H9 (cell line): ENCODE data around the gene MAP2K7. TPM values are rescaled to one million over a fixed set of nuclear protein-coding genes. Genes with fewer than 3 reads are reported as not detected.

Experiments
- DNase-seq: peaks from one replicate; pipeline ENCODE4 v3.0.0-alpha.2; 2017
- H2AFZ ChIP-seq: one replicate; pipeline ENCODE4 v1.6.1; 2013; ENCODE audit warnings: mild to moderate bottlenecking, low read length, control low read depth, moderate library complexity
- H2AK5ac ChIP-seq: 2 replicates; pipeline ENCODE4 v1.6.1; 2013; ENCODE audit warnings: low read length, control low read depth, mixed read lengths; ENCODE audit not compliant: insufficient read length
- H2BK120ac ChIP-seq: one replicate; pipeline ENCODE4 v1.6.1; 2013; ENCODE audit warnings: low read depth, mild to moderate bottlenecking, low read length, control low read depth, inconsistent platforms; ENCODE audit not compliant: poor library complexity, severe bottlenecking
- H2BK12ac ChIP-seq: 2 replicates; pipeline ENCODE4 v1.6.1; 2013; ENCODE audit warnings: low read length, control low read depth, mixed read lengths, low read depth; ENCODE audit not compliant: insufficient read length
- H2BK15ac ChIP-seq: 2 replicates; pipeline ENCODE4 v1.6.1; 2013; ENCODE audit warnings: low read depth, low read length, control low read depth
- H2BK20ac ChIP-seq: one replicate; pipeline ENCODE4 v1.6.1; 2013; ENCODE audit warnings: low read depth, mild to moderate bottlenecking, low read length, control low read depth, inconsistent platforms; ENCODE audit not compliant: poor library complexity, severe bottlenecking
- H2BK5ac ChIP-seq: 2 replicates; pipeline ENCODE4 v1.6.1; 2013; ENCODE audit warnings: low read length, control low read depth, mixed read lengths; ENCODE audit not compliant: insufficient read length
- H3K14ac ChIP-seq: 2 replicates; pipeline ENCODE4 v1.6.1; 2013; ENCODE audit warnings: low read length, control low read depth; ENCODE audit not compliant: insufficient read depth
- H3K18ac ChIP-seq: 2 replicates; pipeline ENCODE4 v1.6.1; 2013; ENCODE audit warnings: low read depth, mild to moderate bottlenecking, mixed read lengths, low read length, control low read depth; ENCODE audit not compliant: insufficient read length
- H3K23ac ChIP-seq: 2 replicates; pipeline ENCODE4 v1.6.1; 2013; ENCODE audit warnings: low read length, control low read depth, mixed read lengths, low read depth; ENCODE audit not compliant: insufficient read length
- H3K23me2 ChIP-seq: 2 replicates; pipeline ENCODE4 v1.6.1; 2013; ENCODE audit warnings: low read depth, mild to moderate bottlenecking, mixed read lengths, low read length, control low read depth; ENCODE audit not compliant: insufficient read length, poor library complexity, severe bottlenecking
- H3K27ac ChIP-seq: 2 replicates; pipeline ENCODE4 v1.5.1; 2013; ENCODE audit warnings: low read length, control low read depth, mixed read lengths, low read depth; ENCODE audit not compliant: insufficient read length
- H3K27me3 ChIP-seq: 2 replicates; pipeline ENCODE4 v1.6.1; 2013; ENCODE audit warnings: low read length, control low read depth, inconsistent platforms; ENCODE audit not compliant: insufficient read depth
- H3K4ac ChIP-seq: 2 replicates; pipeline ENCODE4 v1.6.1; 2013; ENCODE audit warnings: low read depth, mild to moderate bottlenecking, control low read depth, inconsistent platforms, low read length, moderate library complexity
- H3K4me1 ChIP-seq: 2 replicates; pipeline ENCODE4 v1.6.1; 2013; ENCODE audit warnings: low read length, control low read depth, inconsistent platforms; ENCODE audit not compliant: insufficient read depth
- H3K4me2 ChIP-seq: 2 replicates; pipeline ENCODE4 v1.6.1; 2013; ENCODE audit warnings: low read length, control low read depth, mixed read lengths; ENCODE audit not compliant: insufficient read length, insufficient read depth
- H3K56ac ChIP-seq: 2 replicates; pipeline ENCODE4 v1.6.1; 2013; ENCODE audit warnings: low read depth, mild to moderate bottlenecking, mixed read lengths, low read length, control low read depth; ENCODE audit not compliant: insufficient read length
- H3K79me1 ChIP-seq: 2 replicates; pipeline ENCODE4 v1.6.1; 2013; ENCODE audit warnings: low read depth, mild to moderate bottlenecking, moderate library complexity, low read length, control low read depth, inconsistent platforms; ENCODE audit not compliant: insufficient read depth, poor library complexity, severe bottlenecking
- H3K79me2 ChIP-seq: 2 replicates; pipeline ENCODE4 v1.6.1; 2013; ENCODE audit warnings: low read length, control low read depth, inconsistent platforms; ENCODE audit not compliant: insufficient read depth
- H3K9ac ChIP-seq: 2 replicates; pipeline ENCODE4 v1.6.1; 2013; ENCODE audit warnings: low read length, control low read depth, mixed read lengths; ENCODE audit not compliant: insufficient read length; ENCODE audit errors: extremely low read depth
- H3K9me3 ChIP-seq: one replicate; pipeline ENCODE4 v1.6.1; 2013; ENCODE audit warnings: low read depth, low read length, inconsistent platforms; ENCODE audit not compliant: control insufficient read depth
- H3T11ph ChIP-seq: one replicate; pipeline ENCODE4 v1.6.1; 2013; ENCODE audit warnings: mild to moderate bottlenecking, low read length, control low read depth, inconsistent platforms
- H4K20me1 ChIP-seq: one replicate; pipeline ENCODE4 v1.6.1; 2013; ENCODE audit not compliant: control insufficient read depth, insufficient read length, insufficient read depth
- H4K5ac ChIP-seq: 2 replicates; pipeline ENCODE4 v1.6.1; 2013; ENCODE audit warnings: low read depth, mild to moderate bottlenecking, mixed read lengths, low read length, control low read depth; ENCODE audit not compliant: insufficient read length
- H4K8ac ChIP-seq: replicated peaks from 2 replicates; pipeline ENCODE4 v1.6.1; 2013; ENCODE audit warnings: low read length, control low read depth, mixed read lengths, low read depth; ENCODE audit not compliant: insufficient read length
- H4K91ac ChIP-seq: 2 replicates; pipeline ENCODE4 v1.6.1; 2013; ENCODE audit warnings: low read depth, mild to moderate bottlenecking, moderate library complexity, mixed read lengths, low read length, control low read depth; ENCODE audit not compliant: insufficient read length
- H3K27ac Mint-ChIP-seq, 3 experiments: 2 replicates in 2 of 3; 3 replicates in 1 of 3; pipeline ENCODE4 v1.8.0; 2020 to 2021; ENCODE audit warnings: mixed read lengths in 3 of 3, mild to moderate bottlenecking in 1 of 3, moderate library complexity in 1 of 3
- H3K27me3 Mint-ChIP-seq: 2 replicates; pipeline ENCODE4 v1.8.0; 2021; ENCODE audit warnings: low read depth, mild to moderate bottlenecking, moderate library complexity, mixed read lengths
- H3K36me3 Mint-ChIP-seq, 3 experiments: 2 replicates in 2 of 3; 3 replicates in 1 of 3; pipeline ENCODE4 v1.8.0; 2020 to 2021; ENCODE audit warnings: low read depth in 3 of 3, mixed read lengths in 3 of 3; ENCODE audit not compliant: insufficient read depth in 1 of 3
- H3K4me1 Mint-ChIP-seq, 2 experiments: 2 replicates each; pipeline ENCODE4 v1.8.0; 2020; ENCODE audit warnings: mixed read lengths in 2 of 2
- H3K4me3 Mint-ChIP-seq, 2 experiments: 2 replicates in 1 of 2; 3 replicates in 1 of 2; pipeline ENCODE4 v1.8.0; 2020 to 2021; ENCODE audit warnings: mild to moderate bottlenecking in 2 of 2, mixed read lengths in 2 of 2, moderate library complexity in 1 of 2
- H3K9me3 Mint-ChIP-seq, 2 experiments: 2 replicates in 1 of 2; 3 replicates in 1 of 2; pipeline ENCODE4 v1.8.0; 2020; ENCODE audit warnings: mild to moderate bottlenecking in 2 of 2, mixed read lengths in 2 of 2, moderate library complexity in 1 of 2
- CTCF ChIP-seq: fragments of 200-600 bp; sonication (generic); conservative IDR thresholded peaks from 3 replicates; pipeline ENCODE4 v1.8.0; 2021; ENCODE audit warnings: antibody characterized with exemption, mild to moderate bottlenecking
- WGBS: extraction: QIAGEN DNeasy Blood & Tissue Kit; methylation state at CpG from one replicate; pipeline ENCODE4 v1.1.7; 2013; ENCODE audit warnings: missing lambda C conversion rate, low lambda C conversion rate, mixed read lengths; ENCODE audit not compliant: insufficient read length; ENCODE audit errors: extremely low coverage; 5-methylcytosine and 5-hydroxymethylcytosine counted together
- total RNA-seq: library from RNA; stranded (reverse); gene quantifications from 2 replicates; pipeline ENCODE4 v1.2.1, GENCODE V29; 2021

MAP2K7 gene
- total RNA-seq, 1 experiment from 2014 or later = 48.1 TPM

GRCh38 chr19:7912144-7912696 is 8.5 kb downstream of the MAP2K7 start:
- H3K27ac ChIP-seq = no peak overlapping the region
- H3K4me2 ChIP-seq = no peak overlapping the region
- H2BK12ac ChIP-seq = no peak overlapping the region
- no peak overlapping the region for H3K4me3 Mint-ChIP-seq
- H3K9ac ChIP-seq = no peak overlapping the region
- H3K27me3 Mint-ChIP-seq = peaks cover 33% of the 10 kb centered on the region
- H2AFZ ChIP-seq = no peak overlapping the region
- no peak overlapping the region for H3K56ac ChIP-seq
- no peak overlapping the region for H4K5ac ChIP-seq
- H3T11ph ChIP-seq = no peak overlapping the region
- TF ChIP-seq CTCF = no peak
- H3K9me3 Mint-ChIP-seq = no peaks in the 10 kb centered on the region
- H3K18ac ChIP-seq = no peak overlapping the region
- H4K20me1 ChIP-seq = no peaks in the 10 kb centered on the region
- no peak overlapping the region for H4K91ac ChIP-seq
- no peak overlapping the region for H3K4ac ChIP-seq
- H3K27ac Mint-ChIP-seq = no peak overlapping the region
- H3K9me3 ChIP-seq = no peaks in the 10 kb centered on the region
- H3K4me1 ChIP-seq = no peaks in the 10 kb centered on the region
- no peak overlapping the region for H3K14ac ChIP-seq
- no peak overlapping the region for H2BK120ac ChIP-seq
- no peak overlapping the region for H2BK15ac ChIP-seq
- peaks cover 6 to 10% of the 10 kb centered on the region in 2 experiments; a peak in 3 of 4 replicates for H3K4me1 Mint-ChIP-seq
- no peak overlapping the region for H2BK20ac ChIP-seq
- peaks cover 13% of the 10 kb centered on the region; the same call in 1 of the 2 replicates for H3K27me3 ChIP-seq
- DNase-seq = no peak
- no CpG with 5 or more reads among the region's 31 CpGs for WGBS
- no peak overlapping the region for H3K23ac ChIP-seq
- H2AK5ac ChIP-seq = no peak overlapping the region
- no peak overlapping the region for H4K8ac ChIP-seq
- peaks cover 13 to 28% (median 24%) of the 10 kb centered on the region in 3 experiments; a peak in 6 of 7 replicates for H3K36me3 Mint-ChIP-seq
- no peak overlapping the region for H2BK5ac ChIP-seq
- H3K23me2 ChIP-seq = peaks cover 6% of the 10 kb centered on the region
- H3K79me1 ChIP-seq = no peaks in the 10 kb centered on the region
- no peaks in the 10 kb centered on the region for H3K79me2 ChIP-seq
